Peyer's patch (tissue), 4 donors: ENCODE data around the gene WDR72.

ENCODE experiments used
- POLR2A ChIP-seq, 2 donors: fragments of 450-650 bp; IDR thresholded peaks; one replicate each; pipeline ENCODE4 v1.5.1; 2017; ENCODE audit warnings: antibody characterized with exemption in 2 of 2, mild to moderate bottlenecking in 2 of 2, moderate library complexity in 2 of 2
- TF ChIP-seq, protein P1 (sequence below), 6 experiments: fragments of 450-650 bp in 4 of 6; fragments of 200-600 bp in 2 of 6; sonication (generic) in 1 of 6; IDR thresholded peaks; one replicate each; pipeline ENCODE4 v1.5.1; 2017 to 2019; ENCODE audit warnings: antibody characterized with exemption in 6 of 6, mild to moderate bottlenecking in 3 of 6, moderate library complexity in 1 of 6

DNA sequence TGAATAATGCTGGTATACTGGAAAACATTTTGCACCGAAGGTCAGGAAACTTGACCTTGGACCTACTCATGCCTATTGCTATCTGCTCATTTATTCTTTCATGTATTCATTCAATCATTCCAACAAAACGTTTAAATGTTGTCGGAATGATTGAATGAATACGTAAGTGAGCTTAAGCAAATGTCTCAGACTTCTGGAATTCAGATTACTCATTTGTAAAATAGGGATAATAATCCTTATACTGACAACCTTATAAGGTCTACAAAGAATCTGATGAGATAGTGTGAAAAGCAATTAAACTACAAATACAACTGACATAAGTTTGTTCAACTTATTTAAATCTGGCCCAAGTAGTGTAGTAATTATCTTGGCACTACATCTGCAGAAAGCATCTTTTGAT, 288.7 kb downstream of the WDR72 start:
- TF ChIP-seq, protein P1, sequence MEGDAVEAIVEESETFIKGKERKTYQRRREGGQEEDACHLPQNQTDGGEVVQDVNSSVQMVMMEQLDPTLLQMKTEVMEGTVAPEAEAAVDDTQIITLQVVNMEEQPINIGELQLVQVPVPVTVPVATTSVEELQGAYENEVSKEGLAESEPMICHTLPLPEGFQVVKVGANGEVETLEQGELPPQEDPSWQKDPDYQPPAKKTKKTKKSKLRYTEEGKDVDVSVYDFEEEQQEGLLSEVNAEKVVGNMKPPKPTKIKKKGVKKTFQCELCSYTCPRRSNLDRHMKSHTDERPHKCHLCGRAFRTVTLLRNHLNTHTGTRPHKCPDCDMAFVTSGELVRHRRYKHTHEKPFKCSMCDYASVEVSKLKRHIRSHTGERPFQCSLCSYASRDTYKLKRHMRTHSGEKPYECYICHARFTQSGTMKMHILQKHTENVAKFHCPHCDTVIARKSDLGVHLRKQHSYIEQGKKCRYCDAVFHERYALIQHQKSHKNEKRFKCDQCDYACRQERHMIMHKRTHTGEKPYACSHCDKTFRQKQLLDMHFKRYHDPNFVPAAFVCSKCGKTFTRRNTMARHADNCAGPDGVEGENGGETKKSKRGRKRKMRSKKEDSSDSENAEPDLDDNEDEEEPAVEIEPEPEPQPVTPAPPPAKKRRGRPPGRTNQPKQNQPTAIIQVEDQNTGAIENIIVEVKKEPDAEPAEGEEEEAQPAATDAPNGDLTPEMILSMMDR (IDR thresholded peaks at IDR 0.05), result no peak
- TF ChIP-seq POLR2A (IDR thresholded peaks at IDR 0.05), result no peak
